Measurements from ENCODE around the gene SPEG.

The SPEG gene

DNA sequence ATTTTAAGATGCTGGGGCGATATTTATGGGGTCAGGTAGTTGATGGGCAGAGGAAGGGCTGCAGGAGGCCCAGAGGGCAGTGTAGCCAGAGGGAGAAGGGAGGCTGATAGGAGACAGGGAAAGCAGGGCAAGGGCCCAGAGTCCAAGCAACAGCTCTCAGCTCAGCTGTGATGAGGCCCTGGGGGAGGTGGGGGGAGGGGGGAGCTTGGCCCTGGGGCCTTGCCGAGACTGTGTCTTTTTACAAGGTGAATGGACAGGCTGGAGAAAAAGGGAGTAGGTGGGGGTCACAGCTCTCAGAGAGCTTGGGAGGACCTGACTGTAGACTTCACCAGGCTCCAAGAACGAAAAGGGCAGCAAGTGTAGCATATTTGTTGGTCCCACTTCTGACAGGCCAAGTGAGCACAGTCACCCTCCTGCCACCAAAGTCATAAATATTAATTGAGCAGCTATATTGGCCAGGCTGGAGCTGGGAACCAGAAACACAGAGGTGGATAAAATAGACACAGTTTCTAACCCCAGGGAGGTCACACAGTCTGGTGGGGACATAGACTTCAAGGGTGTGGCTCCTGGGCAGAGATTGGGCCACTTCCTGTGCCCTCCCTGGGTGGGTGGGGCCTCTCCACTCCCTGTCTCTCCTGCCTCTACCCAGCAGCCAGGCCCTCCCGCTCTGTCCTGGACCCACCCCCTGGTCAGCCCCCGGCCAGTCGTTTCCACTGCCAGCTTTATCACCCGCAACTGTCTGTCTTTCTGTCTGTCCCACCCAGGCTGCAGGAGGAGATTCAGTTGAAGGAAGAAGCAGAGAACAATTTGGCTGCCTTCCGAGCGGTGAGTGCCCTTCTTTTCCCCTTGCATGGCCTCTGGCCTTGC lies 15.1 kb upstream of the SPEG start:
- TF ChIP-seq ZBTB7A (IDR thresholded peaks at IDR 0.05; ENCODE audit: low read depth): no peak
- TF ChIP-seq, protein P1, sequence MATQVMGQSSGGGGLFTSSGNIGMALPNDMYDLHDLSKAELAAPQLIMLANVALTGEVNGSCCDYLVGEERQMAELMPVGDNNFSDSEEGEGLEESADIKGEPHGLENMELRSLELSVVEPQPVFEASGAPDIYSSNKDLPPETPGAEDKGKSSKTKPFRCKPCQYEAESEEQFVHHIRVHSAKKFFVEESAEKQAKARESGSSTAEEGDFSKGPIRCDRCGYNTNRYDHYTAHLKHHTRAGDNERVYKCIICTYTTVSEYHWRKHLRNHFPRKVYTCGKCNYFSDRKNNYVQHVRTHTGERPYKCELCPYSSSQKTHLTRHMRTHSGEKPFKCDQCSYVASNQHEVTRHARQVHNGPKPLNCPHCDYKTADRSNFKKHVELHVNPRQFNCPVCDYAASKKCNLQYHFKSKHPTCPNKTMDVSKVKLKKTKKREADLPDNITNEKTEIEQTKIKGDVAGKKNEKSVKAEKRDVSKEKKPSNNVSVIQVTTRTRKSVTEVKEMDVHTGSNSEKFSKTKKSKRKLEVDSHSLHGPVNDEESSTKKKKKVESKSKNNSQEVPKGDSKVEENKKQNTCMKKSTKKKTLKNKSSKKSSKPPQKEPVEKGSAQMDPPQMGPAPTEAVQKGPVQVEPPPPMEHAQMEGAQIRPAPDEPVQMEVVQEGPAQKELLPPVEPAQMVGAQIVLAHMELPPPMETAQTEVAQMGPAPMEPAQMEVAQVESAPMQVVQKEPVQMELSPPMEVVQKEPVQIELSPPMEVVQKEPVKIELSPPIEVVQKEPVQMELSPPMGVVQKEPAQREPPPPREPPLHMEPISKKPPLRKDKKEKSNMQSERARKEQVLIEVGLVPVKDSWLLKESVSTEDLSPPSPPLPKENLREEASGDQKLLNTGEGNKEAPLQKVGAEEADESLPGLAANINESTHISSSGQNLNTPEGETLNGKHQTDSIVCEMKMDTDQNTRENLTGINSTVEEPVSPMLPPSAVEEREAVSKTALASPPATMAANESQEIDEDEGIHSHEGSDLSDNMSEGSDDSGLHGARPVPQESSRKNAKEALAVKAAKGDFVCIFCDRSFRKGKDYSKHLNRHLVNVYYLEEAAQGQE (IDR thresholded peaks at IDR 0.05; ENCODE audit: low read depth): no peak
- no peak for TF ChIP-seq EP300 (IDR thresholded peaks at IDR 0.05; ENCODE audit: borderline replicate concordance)
- TF ChIP-seq CREB1 (IDR thresholded peaks at IDR 0.05; ENCODE audit: low read depth): no peak
- no peak for TF ChIP-seq YY1 (IDR thresholded peaks at IDR 0.05; ENCODE audit: low read depth)
- TF ChIP-seq RAD21 (IDR thresholded peaks at IDR 0.05; ENCODE audit: low read depth): no peak
- TF ChIP-seq, protein P2, sequence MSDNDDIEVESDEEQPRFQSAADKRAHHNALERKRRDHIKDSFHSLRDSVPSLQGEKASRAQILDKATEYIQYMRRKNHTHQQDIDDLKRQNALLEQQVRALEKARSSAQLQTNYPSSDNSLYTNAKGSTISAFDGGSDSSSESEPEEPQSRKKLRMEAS (IDR thresholded peaks at IDR 0.05): no peak
- TF ChIP-seq NFIC (IDR thresholded peaks at IDR 0.05): no peak
- no peak for TF ChIP-seq EGR1 (IDR thresholded peaks at IDR 0.05)
- no peak for TF ChIP-seq TEAD4 (IDR thresholded peaks at IDR 0.05)
- no peak for TF ChIP-seq CEBPB (IDR thresholded peaks at IDR 0.05)
- TF ChIP-seq TCF12 (IDR thresholded peaks at IDR 0.05; ENCODE audit: low read depth): no peak
- no peak for TF ChIP-seq FOXM1 (IDR thresholded peaks at IDR 0.05; ENCODE audit: borderline replicate concordance, low read depth)
- TF ChIP-seq, protein P3, sequence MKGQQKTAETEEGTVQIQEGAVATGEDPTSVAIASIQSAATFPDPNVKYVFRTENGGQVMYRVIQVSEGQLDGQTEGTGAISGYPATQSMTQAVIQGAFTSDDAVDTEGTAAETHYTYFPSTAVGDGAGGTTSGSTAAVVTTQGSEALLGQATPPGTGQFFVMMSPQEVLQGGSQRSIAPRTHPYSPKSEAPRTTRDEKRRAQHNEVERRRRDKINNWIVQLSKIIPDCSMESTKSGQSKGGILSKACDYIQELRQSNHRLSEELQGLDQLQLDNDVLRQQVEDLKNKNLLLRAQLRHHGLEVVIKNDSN (IDR thresholded peaks at IDR 0.05): no peak
- no peak for TF ChIP-seq TAF1 (IDR thresholded peaks at IDR 0.05; ENCODE audit: low read depth)

DNA sequence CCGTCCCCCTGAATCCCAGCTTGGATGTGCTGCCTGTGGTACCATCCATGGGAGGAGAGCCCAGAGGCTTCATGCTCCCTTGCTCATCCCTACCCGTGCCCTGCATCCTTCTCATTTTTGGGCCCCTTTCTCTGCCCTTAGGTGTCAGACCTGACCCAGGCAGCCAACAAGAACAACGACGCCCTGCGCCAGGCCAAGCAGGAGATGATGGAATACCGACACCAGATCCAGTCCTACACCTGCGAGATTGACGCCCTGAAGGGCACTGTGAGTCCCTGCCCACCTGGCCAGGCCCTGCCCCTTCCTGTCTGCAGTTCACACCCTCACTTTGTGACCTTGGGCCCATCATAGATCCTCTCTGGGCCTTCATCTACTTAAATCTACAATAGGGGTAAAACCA lies 14.0 kb upstream of the SPEG start:
- no peak for TF ChIP-seq EP300 (IDR thresholded peaks at IDR 0.05; ENCODE audit: borderline replicate concordance)
- TF ChIP-seq TEAD4 (IDR thresholded peaks at IDR 0.05): no peak
- TF ChIP-seq YY1 (IDR thresholded peaks at IDR 0.05; ENCODE audit: low read depth): no peak
- TF ChIP-seq, protein P1 (IDR thresholded peaks at IDR 0.05; ENCODE audit: low read depth): no peak
- no peak for TF ChIP-seq RAD21 (IDR thresholded peaks at IDR 0.05; ENCODE audit: low read depth)

DNA sequence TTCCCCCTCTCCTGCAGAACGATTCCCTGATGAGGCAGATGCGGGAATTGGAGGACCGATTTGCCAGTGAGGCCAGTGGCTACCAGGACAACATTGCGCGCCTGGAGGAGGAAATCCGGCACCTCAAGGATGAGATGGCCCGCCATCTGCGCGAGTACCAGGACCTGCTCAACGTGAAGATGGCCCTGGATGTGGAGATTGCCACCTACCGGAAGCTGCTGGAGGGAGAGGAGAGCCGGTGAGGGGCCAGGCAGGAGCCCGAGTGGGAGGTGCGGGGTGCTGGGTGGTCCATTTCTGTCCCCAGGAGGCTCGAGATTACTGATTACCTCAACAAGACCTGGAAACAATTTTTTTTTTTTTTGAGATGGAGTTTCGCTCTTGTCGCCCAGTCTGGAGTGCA lies 13.3 kb upstream of the SPEG start:
- TF ChIP-seq EGR1 (IDR thresholded peaks at IDR 0.05) (no peak), YY1 (IDR thresholded peaks at IDR 0.05; ENCODE audit: low read depth) (no peak), ZBTB7A (IDR thresholded peaks at IDR 0.05; ENCODE audit: low read depth) (no peak), CREB1 (IDR thresholded peaks at IDR 0.05; ENCODE audit: low read depth) (no peak), CEBPB (IDR thresholded peaks at IDR 0.05) (no peak), RAD21 (IDR thresholded peaks at IDR 0.05; ENCODE audit: low read depth) (no peak), TAF1 (IDR thresholded peaks at IDR 0.05; ENCODE audit: low read depth) (no peak), NFIC (IDR thresholded peaks at IDR 0.05) (no peak), EP300 (IDR thresholded peaks at IDR 0.05; ENCODE audit: borderline replicate concordance) (no peak), TCF12 (IDR thresholded peaks at IDR 0.05; ENCODE audit: low read depth) (no peak)
- TF ChIP-seq, protein P3 (IDR thresholded peaks at IDR 0.05): no peak

DNA sequence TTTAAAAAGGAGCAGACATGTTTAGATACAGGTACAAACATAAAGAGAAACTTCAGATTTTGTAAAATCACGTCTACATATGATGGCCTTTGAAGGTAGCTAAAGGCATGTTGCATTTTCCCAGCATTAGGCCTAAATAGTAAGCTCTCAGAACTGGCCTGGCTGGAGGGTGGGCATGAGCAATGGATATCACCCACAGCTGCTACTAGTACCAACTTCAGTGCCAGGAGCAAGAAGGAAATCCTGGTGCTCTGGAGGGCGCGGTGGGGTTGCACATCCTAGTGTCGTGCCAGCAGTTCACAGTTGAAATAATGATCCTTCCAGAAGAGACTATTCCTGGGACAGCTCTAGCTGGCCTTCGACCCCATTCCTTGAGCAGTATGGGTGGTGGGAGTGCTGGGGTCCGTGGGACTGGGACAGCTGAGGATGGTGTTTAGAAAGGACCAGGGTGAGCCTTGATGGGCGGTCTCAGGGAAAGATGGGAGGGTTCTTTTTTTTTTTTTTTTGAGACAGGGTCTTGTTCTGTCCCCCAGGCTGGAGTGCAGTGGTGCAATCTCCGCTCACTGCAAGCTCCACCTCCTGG lies 11.6 kb upstream of the SPEG start:
- no peak for TF ChIP-seq EP300 (IDR thresholded peaks at IDR 0.05; ENCODE audit: borderline replicate concordance)
- TF ChIP-seq TCF12 (IDR thresholded peaks at IDR 0.05; ENCODE audit: low read depth): no peak
- no peak for TF ChIP-seq TEAD4 (IDR thresholded peaks at IDR 0.05)
- no peak for TF ChIP-seq YY1 (IDR thresholded peaks at IDR 0.05; ENCODE audit: low read depth)
- no peak for TF ChIP-seq ZBTB7A (IDR thresholded peaks at IDR 0.05; ENCODE audit: low read depth)
- no peak for TF ChIP-seq EGR1 (IDR thresholded peaks at IDR 0.05)
- no peak for TF ChIP-seq CEBPB (IDR thresholded peaks at IDR 0.05)
- TF ChIP-seq FOXM1 (IDR thresholded peaks at IDR 0.05; ENCODE audit: borderline replicate concordance, low read depth): no peak
- no peak for TF ChIP-seq CREB1 (IDR thresholded peaks at IDR 0.05; ENCODE audit: low read depth)
- TF ChIP-seq RAD21 (IDR thresholded peaks at IDR 0.05; ENCODE audit: low read depth): no peak
- no peak for TF ChIP-seq NFIC (IDR thresholded peaks at IDR 0.05)
- TF ChIP-seq, protein P1 (IDR thresholded peaks at IDR 0.05; ENCODE audit: low read depth): no peak
- TF ChIP-seq TAF1 (IDR thresholded peaks at IDR 0.05; ENCODE audit: low read depth): no peak
- TF ChIP-seq, protein P3 (IDR thresholded peaks at IDR 0.05): no peak
- TF ChIP-seq, protein P2 (IDR thresholded peaks at IDR 0.05): no peak
